K562 (cell line): Measurements from ENCODE around the gene CD164L2. TPM values are rescaled to one million over a fixed set of nuclear protein-coding genes. Genes with fewer than 3 reads are reported as not detected.
A peak's percentile ranks its signal among the peaks of the same experiment; 100 is the strongest.

ENCODE experiments used
- BMI1 ChIP-seq: fragments of 150-350 bp; IDR thresholded peaks from 2 replicates; pipeline ENCODE4 v1.6.1; 2014; ENCODE audit warnings: low read length
- GATAD2B ChIP-seq: fragments of 450-650 bp; IDR thresholded peaks from 2 replicates; pipeline ENCODE4 v1.6.1; 2017; ENCODE audit warnings: mild to moderate bottlenecking, borderline replicate concordance
- PHF21A ChIP-seq: fragments of 450-650 bp; IDR thresholded peaks from 2 replicates; pipeline ENCODE4 v1.6.1; 2017; ENCODE audit warnings: low read depth, borderline replicate concordance
- POLR2AphosphoS2 ChIP-seq: IDR thresholded peaks from 2 replicates; pipeline ENCODE4 v1.6.1; 2012; ENCODE audit warnings: low read length, improper control_type of control experiment
- SAFB ChIP-seq: fragments of 200-400 bp; formaldehyde crosslinking; IDR thresholded peaks from 2 replicates; pipeline ENCODE4 v1.6.1; 2017; ENCODE audit warnings: low read depth, low read length, borderline replicate concordance
- ZBTB1 ChIP-seq: sonication (generic); formaldehyde crosslinking; IDR thresholded peaks from 2 replicates; pipeline ENCODE4 v1.8.1; 2023; ENCODE audit warnings: missing genetic modification reagents, low read depth, mild to moderate bottlenecking, borderline replicate concordance
- ZNF696 ChIP-seq: fragments of 250-450 bp; sonication (Bioruptor Pico); conservative IDR thresholded peaks from 2 replicates; pipeline ENCODE4 v1.4.0; 2020; ENCODE audit warnings: mild to moderate bottlenecking, moderate library complexity
- ZNF707 ChIP-seq: fragments of 250-450 bp; sonication (Bioruptor Pico); conservative IDR thresholded peaks from 2 replicates; pipeline ENCODE4 v1.8.0; 2022; ENCODE audit warnings: inconsistent platforms, mild to moderate bottlenecking, moderate library complexity
- ZNF77 ChIP-seq: fragments of 250-450 bp; sonication (Bioruptor Pico); IDR thresholded peaks from 2 replicates; pipeline ENCODE4 v1.5.0; 2020
- polyA plus RNA-seq, 8 experiments: library from polyadenylated mRNA; depleted of rRNA in 4 of 8; stranded (reverse) in 5 of 8; unstranded in 3 of 8; fragments of >200 nt; fragmentation: Nextera tagmentation in 2 of 8; fragmentation: Illumina TruSeq in 1 of 8; extraction: Ambion mirVana in 2 of 8; extraction: Trizol in 1 of 8; gene quantifications; 2 replicates each; pipeline versions ENCODE4 v1.2.1 to v1.2.3, GENCODE V29; 2011 to 2014; ENCODE audit warnings: inconsistent platforms in 1 of 8, missing spikeins in 1 of 8
- total RNA-seq, 7 experiments: library from RNA; depleted of rRNA in 6 of 7; stranded (reverse); fragments of >200 nt in 6 of 7; fragmentation: Illumina TruSeq in 2 of 7; extraction: Trizol in 2 of 7; gene quantifications; 2 replicates each; pipeline versions ENCODE4 v1.2.1 to v1.2.3, GENCODE V29; 2011 to 2021; ENCODE audit warnings: low replicate concordance in 1 of 7
- TF ChIP-seq, protein P1 (sequence below): fragments of 450-650 bp; formaldehyde crosslinking; IDR thresholded peaks from 2 replicates; pipeline ENCODE4 v1.4.0; 2020; ENCODE audit warnings: mild to moderate bottlenecking, moderate library complexity
- TF ChIP-seq, protein P2 (sequence below): sonication (generic); formaldehyde crosslinking; IDR thresholded peaks from 2 replicates; pipeline ENCODE4 v1.8.1; 2023; ENCODE audit warnings: missing genetic modification reagents, mild to moderate bottlenecking, borderline replicate concordance
- TF ChIP-seq, protein P3 (sequence below), 2 experiments: fragments of 450-650 bp; IDR thresholded peaks; 2 replicates each; pipeline ENCODE4 v1.6.1; 2016
- TF ChIP-seq, protein P4 (sequence below): sonication (generic); formaldehyde crosslinking; IDR thresholded peaks from 2 replicates; pipeline ENCODE4 v1.8.1; 2023; ENCODE audit warnings: mild to moderate bottlenecking, missing genetic modification reagents
- TF ChIP-seq, protein P5 (sequence below): fragments of 250-450 bp; sonication (Bioruptor Pico); IDR thresholded peaks from 2 replicates; pipeline ENCODE4 v1.5.0; 2021

The CD164L2 gene
- total and polyA plus RNA-seq, 9 of the 15 experiments (the other 6 are each of a cell fraction or from before 2014, with no cell fraction given): 0.08 to 0.92 (median 0.38) TPM; not detected in 1

DNA sequence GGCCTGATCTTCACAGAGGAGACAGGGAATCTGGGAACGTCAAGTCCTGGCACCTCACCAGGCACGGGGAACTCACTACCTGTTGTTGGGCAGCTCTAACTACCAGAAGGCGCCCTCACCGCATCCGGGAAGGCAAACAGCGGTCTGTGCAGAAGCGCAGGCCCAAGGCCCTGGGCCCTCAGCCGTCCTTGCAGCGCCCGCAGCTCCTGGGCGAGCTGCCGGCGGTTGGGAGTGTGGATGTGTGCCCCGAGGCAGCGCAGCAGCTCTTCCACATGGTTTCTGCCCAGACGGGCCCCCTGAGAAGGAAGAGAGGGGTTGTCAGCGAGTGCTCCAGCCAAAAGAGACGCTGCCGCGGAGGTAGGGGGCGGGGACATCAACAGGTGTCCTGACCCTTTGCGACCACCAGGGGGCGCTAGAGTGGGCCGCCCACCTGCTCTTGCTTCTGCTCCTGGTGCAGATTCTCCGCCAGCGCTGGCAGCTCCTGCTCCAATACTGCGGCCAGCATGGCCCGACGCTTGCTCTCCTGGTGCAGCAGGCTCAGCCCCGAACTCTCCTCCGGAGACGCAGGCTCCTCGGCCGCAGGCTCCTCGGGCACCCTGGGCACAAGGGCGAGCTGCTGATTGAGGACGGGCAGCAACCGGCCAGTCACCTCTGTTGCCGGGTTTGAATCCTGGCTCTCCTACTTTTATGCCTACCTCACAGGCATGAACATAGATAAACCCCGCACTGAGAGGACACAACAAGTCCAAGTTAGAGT lies 25.7 kb downstream of the CD164L2 start (continued):
- TF ChIP-seq, protein P1, sequence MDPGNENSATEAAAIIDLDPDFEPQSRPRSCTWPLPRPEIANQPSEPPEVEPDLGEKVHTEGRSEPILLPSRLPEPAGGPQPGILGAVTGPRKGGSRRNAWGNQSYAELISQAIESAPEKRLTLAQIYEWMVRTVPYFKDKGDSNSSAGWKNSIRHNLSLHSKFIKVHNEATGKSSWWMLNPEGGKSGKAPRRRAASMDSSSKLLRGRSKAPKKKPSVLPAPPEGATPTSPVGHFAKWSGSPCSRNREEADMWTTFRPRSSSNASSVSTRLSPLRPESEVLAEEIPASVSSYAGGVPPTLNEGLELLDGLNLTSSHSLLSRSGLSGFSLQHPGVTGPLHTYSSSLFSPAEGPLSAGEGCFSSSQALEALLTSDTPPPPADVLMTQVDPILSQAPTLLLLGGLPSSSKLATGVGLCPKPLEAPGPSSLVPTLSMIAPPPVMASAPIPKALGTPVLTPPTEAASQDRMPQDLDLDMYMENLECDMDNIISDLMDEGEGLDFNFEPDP (CRISPR knock-in tag): no peak
- TF ChIP-seq GATAD2B: no peak
- TF ChIP-seq, protein P2, sequence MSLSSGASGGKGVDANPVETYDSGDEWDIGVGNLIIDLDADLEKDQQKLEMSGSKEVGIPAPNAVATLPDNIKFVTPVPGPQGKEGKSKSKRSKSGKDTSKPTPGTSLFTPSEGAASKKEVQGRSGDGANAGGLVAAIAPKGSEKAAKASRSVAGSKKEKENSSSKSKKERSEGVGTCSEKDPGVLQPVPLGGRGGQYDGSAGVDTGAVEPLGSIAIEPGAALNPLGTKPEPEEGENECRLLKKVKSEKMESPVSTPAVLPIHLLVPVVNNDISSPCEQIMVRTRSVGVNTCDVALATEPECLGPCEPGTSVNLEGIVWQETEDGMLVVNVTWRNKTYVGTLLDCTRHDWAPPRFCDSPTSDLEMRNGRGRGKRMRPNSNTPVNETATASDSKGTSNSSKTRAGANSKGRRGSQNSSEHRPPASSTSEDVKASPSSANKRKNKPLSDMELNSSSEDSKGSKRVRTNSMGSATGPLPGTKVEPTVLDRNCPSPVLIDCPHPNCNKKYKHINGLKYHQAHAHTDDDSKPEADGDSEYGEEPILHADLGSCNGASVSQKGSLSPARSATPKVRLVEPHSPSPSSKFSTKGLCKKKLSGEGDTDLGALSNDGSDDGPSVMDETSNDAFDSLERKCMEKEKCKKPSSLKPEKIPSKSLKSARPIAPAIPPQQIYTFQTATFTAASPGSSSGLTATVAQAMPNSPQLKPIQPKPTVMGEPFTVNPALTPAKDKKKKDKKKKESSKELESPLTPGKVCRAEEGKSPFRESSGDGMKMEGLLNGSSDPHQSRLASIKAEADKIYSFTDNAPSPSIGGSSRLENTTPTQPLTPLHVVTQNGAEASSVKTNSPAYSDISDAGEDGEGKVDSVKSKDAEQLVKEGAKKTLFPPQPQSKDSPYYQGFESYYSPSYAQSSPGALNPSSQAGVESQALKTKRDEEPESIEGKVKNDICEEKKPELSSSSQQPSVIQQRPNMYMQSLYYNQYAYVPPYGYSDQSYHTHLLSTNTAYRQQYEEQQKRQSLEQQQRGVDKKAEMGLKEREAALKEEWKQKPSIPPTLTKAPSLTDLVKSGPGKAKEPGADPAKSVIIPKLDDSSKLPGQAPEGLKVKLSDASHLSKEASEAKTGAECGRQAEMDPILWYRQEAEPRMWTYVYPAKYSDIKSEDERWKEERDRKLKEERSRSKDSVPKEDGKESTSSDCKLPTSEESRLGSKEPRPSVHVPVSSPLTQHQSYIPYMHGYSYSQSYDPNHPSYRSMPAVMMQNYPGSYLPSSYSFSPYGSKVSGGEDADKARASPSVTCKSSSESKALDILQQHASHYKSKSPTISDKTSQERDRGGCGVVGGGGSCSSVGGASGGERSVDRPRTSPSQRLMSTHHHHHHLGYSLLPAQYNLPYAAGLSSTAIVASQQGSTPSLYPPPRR: no peak
- no peak for TF ChIP-seq POLR2AphosphoS2
- TF ChIP-seq ZNF696: no peak
- no peak for TF ChIP-seq BMI1
- TF ChIP-seq, protein P3, sequence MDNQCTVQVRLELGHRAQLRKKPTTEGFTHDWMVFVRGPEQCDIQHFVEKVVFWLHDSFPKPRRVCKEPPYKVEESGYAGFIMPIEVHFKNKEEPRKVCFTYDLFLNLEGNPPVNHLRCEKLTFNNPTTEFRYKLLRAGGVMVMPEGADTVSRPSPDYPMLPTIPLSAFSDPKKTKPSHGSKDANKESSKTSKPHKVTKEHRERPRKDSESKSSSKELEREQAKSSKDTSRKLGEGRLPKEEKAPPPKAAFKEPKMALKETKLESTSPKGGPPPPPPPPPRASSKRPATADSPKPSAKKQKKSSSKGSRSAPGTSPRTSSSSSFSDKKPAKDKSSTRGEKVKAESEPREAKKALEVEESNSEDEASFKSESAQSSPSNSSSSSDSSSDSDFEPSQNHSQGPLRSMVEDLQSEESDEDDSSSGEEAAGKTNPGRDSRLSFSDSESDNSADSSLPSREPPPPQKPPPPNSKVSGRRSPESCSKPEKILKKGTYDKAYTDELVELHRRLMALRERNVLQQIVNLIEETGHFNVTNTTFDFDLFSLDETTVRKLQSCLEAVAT (IDR thresholded peaks at IDR 0.05): no peak
- TF ChIP-seq, protein P4, sequence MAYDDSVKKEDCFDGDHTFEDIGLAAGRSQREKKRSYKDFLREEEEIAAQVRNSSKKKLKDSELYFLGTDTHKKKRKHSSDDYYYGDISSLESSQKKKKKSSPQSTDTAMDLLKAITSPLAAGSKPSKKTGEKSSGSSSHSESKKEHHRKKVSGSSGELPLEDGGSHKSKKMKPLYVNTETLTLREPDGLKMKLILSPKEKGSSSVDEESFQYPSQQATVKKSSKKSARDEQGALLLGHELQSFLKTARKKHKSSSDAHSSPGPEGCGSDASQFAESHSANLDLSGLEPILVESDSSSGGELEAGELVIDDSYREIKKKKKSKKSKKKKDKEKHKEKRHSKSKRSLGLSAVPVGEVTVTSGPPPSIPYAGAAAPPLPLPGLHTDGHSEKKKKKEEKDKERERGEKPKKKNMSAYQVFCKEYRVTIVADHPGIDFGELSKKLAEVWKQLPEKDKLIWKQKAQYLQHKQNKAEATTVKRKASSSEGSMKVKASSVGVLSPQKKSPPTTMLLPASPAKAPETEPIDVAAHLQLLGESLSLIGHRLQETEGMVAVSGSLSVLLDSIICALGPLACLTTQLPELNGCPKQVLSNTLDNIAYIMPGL (CRISPR knock-in tag): peak; percentile 54; the same call in 1 of the 2 replicates
- no peak for TF ChIP-seq ZNF707
- TF ChIP-seq ZBTB1 (CRISPR knock-in tag): no peak
- TF ChIP-seq, protein P5, sequence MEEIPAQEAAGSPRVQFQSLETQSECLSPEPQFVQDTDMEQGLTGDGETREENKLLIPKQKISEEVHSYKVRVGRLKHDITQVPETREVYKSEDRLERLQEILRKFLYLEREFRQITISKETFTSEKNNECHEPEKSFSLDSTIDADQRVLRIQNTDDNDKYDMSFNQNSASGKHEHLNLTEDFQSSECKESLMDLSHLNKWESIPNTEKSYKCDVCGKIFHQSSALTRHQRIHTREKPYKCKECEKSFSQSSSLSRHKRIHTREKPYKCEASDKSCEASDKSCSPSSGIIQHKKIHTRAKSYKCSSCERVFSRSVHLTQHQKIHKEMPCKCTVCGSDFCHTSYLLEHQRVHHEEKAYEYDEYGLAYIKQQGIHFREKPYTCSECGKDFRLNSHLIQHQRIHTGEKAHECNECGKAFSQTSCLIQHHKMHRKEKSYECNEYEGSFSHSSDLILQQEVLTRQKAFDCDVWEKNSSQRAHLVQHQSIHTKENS: no peak
- no peak for TF ChIP-seq ZNF77
- no peak for TF ChIP-seq PHF21A
- no peak for TF ChIP-seq SAFB
